Umbilical cord (tissue), 2 donors: ENCODE measurements around the gene PEDS1. TPM values are rescaled to one million over a fixed set of nuclear protein-coding genes. Genes with fewer than 3 reads are reported as not detected.
A peak's percentile ranks its signal among the peaks of the same experiment; 100 is the strongest.
"Not testable (repeated sequence)": the region's sequence is repeated elsewhere in the genome, so short reads cannot be mapped to it uniquely, and the experiment has no call there.

Source experiments
- DNase-seq: peaks from one replicate; pipeline ENCODE4 v3.0.0-alpha.2; 2015; ENCODE audit warnings: low spot score
- total RNA-seq: library from RNA; depleted of rRNA; stranded (reverse); fragments of >200 nt; gene quantifications from one replicate; pipeline ENCODE4 v1.2.3, GENCODE V29; 2014; ENCODE audit warnings: low replicate concordance; ENCODE audit not compliant: insufficient read depth

PEDS1 gene
- total RNA-seq, 1 donor from 2014 or later, result 15.4 TPM

- DNase-seq, result peak; percentile 91
These were observed 36.9 kb upstream of the PEDS1 start, which contains the start of gene CEBPB for GRCh38 chr20:50190251-50191064. Gene CEBPB (plus strand): TSS chr20:50190830. CDS start chr20:50191034, 204 bp downstream.

DNA sequence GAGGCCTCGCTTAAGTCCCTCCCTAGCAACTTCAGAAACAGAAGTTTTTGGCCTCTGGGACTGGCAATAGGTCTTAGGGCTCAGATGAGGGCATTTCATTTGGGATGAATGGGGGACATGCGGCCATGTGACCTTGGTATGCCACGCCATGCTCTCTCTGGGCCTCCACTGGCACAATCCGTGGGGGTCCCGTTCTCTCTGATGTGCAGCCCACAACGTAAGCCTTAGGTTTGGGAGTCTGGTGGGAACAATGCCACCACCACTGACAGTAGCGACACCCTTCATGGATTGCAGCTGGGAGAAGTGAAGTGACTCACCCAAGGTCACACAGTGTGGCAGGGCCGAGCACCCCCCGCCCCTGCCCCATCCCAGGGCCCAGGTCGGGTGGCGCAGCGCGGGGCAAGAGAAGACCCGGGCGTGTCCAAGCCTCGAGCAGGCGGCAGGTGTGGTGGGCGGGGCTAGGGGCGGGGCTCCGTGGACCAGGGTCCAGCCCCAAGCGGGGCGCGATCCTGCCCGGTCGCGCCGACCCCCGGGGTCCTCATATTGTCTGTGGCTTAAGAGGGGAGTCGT is 36.2 kb upstream of the PEDS1 start:
- DNase-seq, result peak; percentile 30

DNA sequence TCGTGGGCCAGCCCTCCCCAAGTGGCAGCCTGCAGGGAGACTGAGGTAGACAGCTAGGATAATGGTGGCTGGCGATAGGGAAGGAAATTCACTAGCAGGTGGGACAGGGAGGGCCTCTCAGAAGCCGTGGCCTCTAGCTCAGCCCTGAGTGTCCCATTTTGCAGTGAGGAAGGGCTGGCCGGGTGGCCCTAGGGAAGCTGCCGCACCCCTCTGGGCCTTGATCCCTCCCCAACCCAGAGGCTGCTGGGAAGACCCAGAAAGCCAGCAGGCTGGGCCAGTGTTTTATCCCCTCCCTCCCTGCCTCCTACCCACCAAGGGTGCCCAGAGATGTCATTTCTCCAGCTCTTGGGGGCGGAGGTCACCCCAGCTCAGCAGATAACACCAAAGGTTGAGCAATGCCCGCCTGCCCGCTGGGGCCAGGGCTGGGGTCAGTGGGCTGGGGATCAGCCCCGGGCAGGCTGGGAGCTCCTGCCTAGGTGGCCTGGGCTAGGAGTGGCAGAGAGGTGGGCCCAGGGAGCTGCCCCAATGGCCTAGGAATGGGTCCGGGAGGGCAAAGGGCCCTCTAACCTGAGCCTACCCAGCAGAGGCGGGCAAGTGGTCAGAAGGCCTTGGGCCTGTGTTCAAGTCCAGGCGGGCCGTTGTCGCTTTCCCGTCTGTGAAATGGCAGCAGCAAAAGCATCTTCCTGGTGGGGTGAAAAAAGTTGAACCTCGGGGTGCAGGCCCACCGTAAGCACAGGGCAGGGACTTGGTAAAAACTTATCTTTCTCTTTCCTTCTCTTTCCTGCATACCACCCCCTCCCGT is 35.6 kb upstream of the PEDS1 start:
- no peak for DNase-seq

GRCh38 chr20:50188287-50188688 is 34.8 kb upstream of the PEDS1 start:
- no peak for DNase-seq

GRCh38 chr20:50187403-50188051 is 34.0 kb upstream of the PEDS1 start:
- DNase-seq, result peak; percentile 40

DNA sequence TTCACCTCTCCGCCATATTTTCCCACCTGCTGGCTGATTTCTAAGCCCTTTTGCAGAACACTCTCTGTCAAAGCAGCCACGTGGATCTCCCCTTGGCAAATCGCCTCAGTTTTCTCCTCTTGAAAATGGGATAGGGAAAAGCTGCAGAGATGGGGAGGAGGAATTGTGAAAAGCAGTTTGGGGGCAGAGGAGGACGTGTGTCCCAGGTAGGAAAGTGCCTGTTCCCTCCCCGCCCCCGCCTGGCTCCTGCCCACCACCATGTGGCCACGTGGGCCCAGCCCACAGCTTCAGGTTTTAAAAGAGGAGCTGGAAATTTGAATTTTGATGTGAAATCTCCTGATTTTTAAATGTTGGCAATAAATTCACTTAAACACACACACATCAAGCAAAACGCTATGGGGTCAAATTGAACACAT is 33.5 kb upstream of the PEDS1 start:
- no peak for DNase-seq

GRCh38 chr20:50186151-50186885 is 32.8 kb upstream of the PEDS1 start:
- peak; percentile 86 for DNase-seq

GRCh38 chr20:50185426-50185825 is 31.9 kb upstream of the PEDS1 start:
- no peak for DNase-seq

- no peak for DNase-seq
These were observed 28.8 kb upstream of the PEDS1 start for GRCh38 chr20:50182346-50182745.

- no peak for DNase-seq
These were observed 27.8 kb upstream of the PEDS1 start for GRCh38 chr20:50181344-50181743.

DNA sequence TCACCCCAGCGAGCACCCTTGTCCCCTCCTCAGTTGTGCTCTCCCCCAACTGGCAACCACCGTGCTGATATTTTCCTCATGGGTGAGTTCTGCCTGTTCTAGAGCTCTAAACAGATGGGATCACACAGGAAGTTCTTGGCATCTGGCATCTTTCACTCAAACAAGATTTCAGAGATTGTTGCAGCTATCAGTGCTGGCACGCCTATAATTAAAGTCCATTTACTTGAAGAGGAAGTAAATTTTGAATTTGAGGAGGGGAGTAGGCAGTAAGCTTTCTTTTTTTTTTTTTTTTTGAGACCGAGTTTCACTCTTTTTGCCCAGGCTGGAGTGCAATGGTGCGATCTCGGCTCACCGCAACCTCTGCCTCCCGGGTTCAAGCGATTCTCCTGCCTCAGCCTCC is 25.1 kb upstream of the PEDS1 start:
- not testable (repeated sequence) for DNase-seq

GRCh38 chr20:50175938-50176933 is 22.7 kb upstream of the PEDS1 start:
- no peak for DNase-seq

- DNase-seq, result no peak
These were observed 20.9 kb upstream of the PEDS1 start for GRCh38 chr20:50174456-50174855.

DNA sequence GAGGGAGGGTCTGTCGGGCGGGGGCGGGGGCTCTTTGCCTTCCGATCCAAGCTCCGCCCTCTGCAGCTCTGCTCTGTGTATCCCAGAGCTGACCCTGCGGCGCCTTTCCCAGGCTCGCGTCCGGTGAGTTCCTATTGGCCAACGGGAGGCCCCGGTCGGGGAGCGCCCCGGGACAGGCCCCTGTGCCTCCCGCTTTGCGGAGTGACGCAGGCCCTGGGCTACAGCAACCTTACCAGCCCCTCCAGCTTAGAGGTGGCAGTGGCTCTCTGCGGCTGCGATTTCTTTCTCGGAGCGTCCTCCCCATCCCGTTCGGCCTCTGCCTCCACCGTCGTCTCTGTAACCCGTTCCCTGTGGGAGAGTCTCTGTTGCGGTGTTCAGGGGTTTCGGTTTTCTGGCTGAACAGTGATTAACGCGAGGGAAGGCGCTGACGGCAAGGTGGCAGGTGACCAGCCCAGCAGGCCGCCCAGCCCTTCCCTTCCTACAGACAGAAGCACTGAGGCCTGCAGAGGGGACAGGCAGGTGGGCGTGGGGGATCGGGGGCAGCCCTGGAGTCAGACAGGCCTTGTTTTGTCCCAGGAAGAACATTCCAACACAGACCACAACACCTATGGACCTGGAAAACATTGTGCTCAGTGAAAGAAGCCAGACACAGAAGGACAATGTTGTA is 19.0 kb upstream of the PEDS1 start:
- DNase-seq, result peak; percentile 93

DNA sequence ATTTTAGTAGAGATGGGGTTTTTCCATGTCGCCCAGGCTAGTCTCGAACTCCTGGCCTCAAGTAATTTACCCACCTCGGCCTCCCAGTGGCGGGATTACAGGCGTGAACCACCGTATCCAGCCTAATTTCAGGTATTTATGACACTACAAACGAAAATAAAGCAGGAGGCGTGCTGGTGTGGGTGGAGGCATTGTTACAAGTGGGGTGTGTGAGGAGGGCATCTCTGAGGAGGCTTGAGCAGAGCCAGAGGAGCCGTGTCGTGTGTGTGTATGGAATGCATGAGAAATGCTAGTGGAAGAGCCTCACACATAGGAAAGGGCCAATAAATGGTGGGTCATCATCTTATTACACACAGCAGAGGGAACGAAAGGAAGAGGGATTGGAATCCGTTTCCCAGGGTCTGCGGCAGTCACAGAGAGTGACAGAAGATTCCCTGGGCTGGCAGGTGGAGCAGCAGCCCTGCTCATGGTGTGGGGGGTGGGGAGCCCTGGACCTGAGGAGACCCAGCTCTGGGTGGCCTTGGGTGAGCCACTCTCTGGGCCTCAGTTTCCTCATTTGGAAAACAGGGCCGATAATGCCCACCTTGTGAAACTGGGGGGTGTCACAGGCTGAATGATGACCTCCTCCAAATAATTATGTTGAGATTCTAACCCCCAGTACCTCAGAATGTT is 17.2 kb upstream of the PEDS1 start:
- DNase-seq, result no peak

DNA sequence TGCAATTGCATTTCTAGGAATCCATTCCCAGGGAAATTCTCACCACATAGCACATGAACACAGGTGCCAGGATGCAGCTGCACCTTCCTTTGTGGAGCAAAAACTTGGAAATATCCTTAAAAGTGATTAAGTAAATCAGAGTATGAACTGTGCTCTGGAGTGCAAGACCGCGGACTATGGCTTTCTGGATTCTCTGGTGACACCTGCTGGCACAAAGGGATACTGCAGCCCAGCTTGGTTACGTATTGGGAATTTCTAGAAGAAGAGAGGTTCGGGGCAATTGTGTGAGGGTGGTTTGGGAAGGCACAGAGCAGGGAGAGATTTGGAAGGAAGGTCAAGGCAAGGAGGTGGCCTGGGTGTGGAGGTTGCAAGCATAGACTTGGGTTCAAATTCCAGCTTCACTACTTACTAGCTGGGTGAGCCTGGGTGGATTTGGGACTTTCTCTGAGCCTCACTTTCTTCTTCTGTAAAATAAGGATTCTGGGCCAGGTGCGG is 15.9 kb upstream of the PEDS1 start:
- peak; percentile 83 for DNase-seq

DNA sequence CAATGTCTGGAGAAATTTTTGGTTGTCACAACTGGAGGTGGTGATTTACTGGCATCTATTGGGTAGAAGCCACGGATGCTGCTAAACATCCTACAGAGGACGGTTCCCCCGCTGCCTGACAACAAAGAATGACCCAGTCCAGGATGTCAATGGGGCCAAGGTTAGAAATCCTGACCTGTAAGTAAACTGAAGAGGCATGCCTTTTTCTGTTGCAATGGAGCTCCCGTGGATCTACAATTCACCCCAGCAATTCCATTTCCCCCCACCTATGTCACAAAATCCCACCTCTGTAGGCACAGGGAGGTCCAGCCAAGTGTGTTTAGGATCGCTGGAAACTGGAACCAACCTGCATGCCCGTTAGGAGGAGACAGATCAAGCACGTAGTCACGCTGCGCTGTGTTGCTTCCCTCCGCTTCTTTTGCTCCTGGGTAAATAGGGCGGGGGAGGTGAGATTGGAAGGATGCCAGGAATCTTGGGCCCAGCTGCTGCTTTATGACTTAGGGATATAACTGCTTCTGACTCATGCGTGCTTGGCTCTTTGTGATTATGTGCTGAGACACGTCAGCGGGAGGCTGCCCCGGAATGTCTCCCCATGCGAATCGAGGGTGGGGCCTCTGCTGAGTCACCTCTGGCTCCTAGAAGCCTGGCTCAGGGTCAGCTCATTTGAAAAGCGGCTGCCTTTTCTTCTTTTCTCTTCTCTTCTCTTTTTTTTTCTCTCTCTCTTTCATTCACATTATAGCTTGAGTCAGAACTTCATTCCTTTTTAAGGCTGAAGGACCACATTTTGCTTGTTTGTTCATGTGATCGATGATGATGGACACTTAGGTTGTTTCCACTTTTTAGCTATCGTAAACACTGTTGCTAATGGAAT is 12.4 kb upstream of the PEDS1 start:
- peak; percentile 100 for DNase-seq
